Epithelial cell of umbilical artery (primary cell): ENCODE data around the gene TSC1. TPM values are rescaled to one million over a fixed set of nuclear protein-coding genes. Genes with fewer than 3 reads are reported as not detected.

Source experiments
- total RNA-seq: library from RNA; depleted of rRNA; stranded (reverse); fragments of >200 nt; gene quantifications from 2 replicates; pipeline ENCODE4 v1.2.3, GENCODE V29; 2014

Gene TSC1
- 18.2 and 27.1 TPM in 2 replicates for total RNA-seq

GRCh38 chr9:132944294-132945185, at the start of gene TSC1:
TSS of gene TSC1 (minus strand) at chr9:132944616. CDS start at chr9:132928872, 15,744 bp downstream.

GRCh38 chr9:132978451-132979131, 34.2 kb upstream of the TSC1 start, which contains the start of gene GFI1B:
TSS of gene GFI1B (plus strand) at chr9:132978694. CDS start at chr9:132986679, 7,985 bp downstream.

DNA sequence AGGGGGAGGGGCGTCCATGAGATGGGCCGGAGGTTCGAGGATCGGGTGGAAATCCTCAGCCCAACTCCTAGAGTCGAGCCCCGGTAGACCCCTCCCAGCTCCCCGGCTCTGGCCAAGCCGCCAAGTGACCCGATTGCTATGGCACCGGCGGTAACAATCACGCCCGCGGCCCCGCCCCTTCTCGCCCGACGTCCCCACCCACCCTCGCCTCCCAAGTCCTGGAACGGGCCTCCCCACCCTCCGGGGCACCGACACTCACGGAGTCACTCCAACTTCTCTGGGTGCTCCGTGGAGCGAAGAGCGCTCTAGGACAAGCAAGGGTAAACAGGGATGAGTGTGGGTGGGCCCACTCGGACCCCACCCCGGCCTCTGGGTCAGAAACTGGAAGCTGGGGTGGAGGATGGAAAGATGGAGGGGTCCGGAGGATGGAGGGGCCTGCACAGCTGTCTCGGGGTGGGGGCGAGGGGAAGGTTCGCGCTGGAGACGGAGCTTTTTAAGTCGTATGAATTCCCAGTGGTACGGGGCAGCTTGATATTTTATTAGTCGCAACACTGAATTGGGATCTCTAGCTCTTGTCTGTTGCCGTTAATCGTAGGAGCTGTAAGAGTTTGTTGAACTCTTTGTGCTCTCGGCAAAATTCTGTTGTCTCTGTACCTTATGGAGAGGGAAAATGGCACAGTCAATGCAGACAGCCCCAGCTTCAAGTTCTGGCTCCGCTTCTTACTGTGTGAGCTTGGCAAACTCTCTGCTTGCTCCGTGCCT, 65.5 kb downstream of the TSC1 start, which contains the start of gene SPACA9:
Gene SPACA9 (plus strand): TSS at position 204 of the 762 bp plus-strand sequence. CDS start 5,050 bp downstream, outside the sequence.

GRCh38 chr9:132877824-132878694, 66.4 kb downstream of the TSC1 start, which contains the start of gene AK8:
TSS of gene AK8 (minus strand) at chr9:132878284. CDS start at chr9:132878255, 29 bp downstream.

Other genes starting within 250 kb of the TSC1 start
- 0.30 and 0.32 TPM in 2 replicates for gene AK8, start 66.3 kb downstream of the TSC1 start, total RNA-seq
- 1.6 and 2.0 TPM in 2 replicates for gene SPACA9, start 65.7 kb downstream of the TSC1 start, total RNA-seq
- gene GFI1B, start 34.1 kb upstream of the TSC1 start, total RNA-seq = not detected in 2 replicates
- gene GTF3C5, start 86.4 kb upstream of the TSC1 start, total RNA-seq = 46.8 and 56.7 TPM in 2 replicates
- gene CEL, start 117.4 kb upstream of the TSC1 start, total RNA-seq = not detected in 2 replicates
- 19.9 and 32.5 TPM in 2 replicates for gene RALGDS, start 176.6 kb upstream of the TSC1 start, total RNA-seq
- gene GBGT1, start 219.3 kb upstream of the TSC1 start, total RNA-seq = 11.1 and 13.6 TPM in 2 replicates